ENCODE measurements around the gene TRPC4AP.

GRCh38 chr20:35059612-35060011, 33.0 kb downstream of the TRPC4AP start:
- TF ChIP-seq POLR2A (IDR thresholded peaks at IDR 0.05) (no peak), CTCF (IDR thresholded peaks at IDR 0.05) (no peak), EP300 (IDR thresholded peaks at IDR 0.05; ENCODE audit: low read depth) (no peak)

Measured in transverse colon (tissue), 3 donors.